Dedifferentiated amniotic fluid mesenchymal stem cell (primary cell): ENCODE measurements around the gene MAP4K3.
"Not testable (repeated sequence)": the region's sequence is repeated elsewhere in the genome, so short reads cannot be mapped to it uniquely, and the experiment has no call there.

Experiments
- DNase-seq: peaks from one replicate; pipeline ENCODE4 v3.0.0-alpha.2; 2016; ENCODE audit errors: extremely low spot score

Gene MAP4K3

GRCh38 chr2:39304729-39305128, 132.4 kb downstream of the MAP4K3 start:
- DNase-seq: no peak

- peak; percentile 18 for DNase-seq
Observed at GRCh38 chr2:39304200-39304599, 132.9 kb downstream of the MAP4K3 start.

- no peak for DNase-seq
Observed at GRCh38 chr2:39301352-39301751, 135.7 kb downstream of the MAP4K3 start.

GRCh38 chr2:39300044-39300978, 136.8 kb downstream of the MAP4K3 start:
- DNase-seq: no peak

GRCh38 chr2:39290433-39290832, 146.7 kb downstream of the MAP4K3 start:
- DNase-seq: no peak

GRCh38 chr2:39289609-39290008, 147.5 kb downstream of the MAP4K3 start:
- no peak for DNase-seq

- DNase-seq: no peak
Observed at GRCh38 chr2:39283561-39283960, 153.5 kb downstream of the MAP4K3 start.

- DNase-seq: no peak
Observed at GRCh38 chr2:39281391-39281790, 155.7 kb downstream of the MAP4K3 start.

GRCh38 chr2:39275016-39275415, 162.1 kb downstream of the MAP4K3 start:
- DNase-seq: no peak

- no peak for DNase-seq
Observed at GRCh38 chr2:39269941-39270340, 167.1 kb downstream of the MAP4K3 start.

GRCh38 chr2:39266916-39267434, 170.1 kb downstream of the MAP4K3 start:
- DNase-seq: no peak

- no peak for DNase-seq
Observed at GRCh38 chr2:39266139-39266805, 170.8 kb downstream of the MAP4K3 start.

- no peak for DNase-seq
Observed at GRCh38 chr2:39265315-39265714, 171.8 kb downstream of the MAP4K3 start.

- no peak for DNase-seq
Observed at GRCh38 chr2:39264733-39265132, 172.4 kb downstream of the MAP4K3 start.

- no peak for DNase-seq
Observed at GRCh38 chr2:39260087-39260486, 177.0 kb downstream of the MAP4K3 start.

GRCh38 chr2:39256040-39256439, 181.0 kb downstream of the MAP4K3 start:
- no peak for DNase-seq

- no peak for DNase-seq
Observed at GRCh38 chr2:39252888-39253518, 184.1 kb downstream of the MAP4K3 start.

- no peak for DNase-seq
Observed at GRCh38 chr2:39247512-39248043, 189.5 kb downstream of the MAP4K3 start.

GRCh38 chr2:39246382-39246980, 190.6 kb downstream of the MAP4K3 start:
- no peak for DNase-seq

- not testable (repeated sequence) for DNase-seq
Observed at GRCh38 chr2:39244963-39245625, 192.0 kb downstream of the MAP4K3 start.

GRCh38 chr2:39244241-39244862, 192.7 kb downstream of the MAP4K3 start:
- DNase-seq: not testable (repeated sequence)
